ENCODE measurements around the gene ABCC4.

Gene ABCC4

DNA sequence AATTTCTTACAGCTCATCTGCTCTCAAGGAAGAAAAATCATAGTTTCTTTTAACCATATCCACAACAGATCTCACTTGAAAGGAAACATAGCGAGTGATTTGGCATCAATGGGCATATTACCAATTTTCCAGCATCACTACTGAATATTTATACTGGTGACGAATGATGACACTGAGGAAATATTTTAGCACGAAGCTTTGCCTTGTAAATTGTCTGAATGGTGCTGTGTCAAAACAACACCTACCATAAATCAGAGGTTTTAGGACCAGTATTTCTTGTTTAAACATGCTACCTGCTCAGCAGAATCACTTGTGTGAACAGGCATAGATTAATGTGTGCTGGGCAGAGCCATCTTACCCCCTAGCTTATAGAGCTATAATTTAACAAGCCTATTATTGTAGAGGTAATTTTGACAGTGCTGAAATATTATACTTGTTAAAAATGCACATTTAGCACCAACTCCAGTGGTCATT is 146.8 kb downstream of the ABCC4 start:
- DNase-seq: no peak

DNA sequence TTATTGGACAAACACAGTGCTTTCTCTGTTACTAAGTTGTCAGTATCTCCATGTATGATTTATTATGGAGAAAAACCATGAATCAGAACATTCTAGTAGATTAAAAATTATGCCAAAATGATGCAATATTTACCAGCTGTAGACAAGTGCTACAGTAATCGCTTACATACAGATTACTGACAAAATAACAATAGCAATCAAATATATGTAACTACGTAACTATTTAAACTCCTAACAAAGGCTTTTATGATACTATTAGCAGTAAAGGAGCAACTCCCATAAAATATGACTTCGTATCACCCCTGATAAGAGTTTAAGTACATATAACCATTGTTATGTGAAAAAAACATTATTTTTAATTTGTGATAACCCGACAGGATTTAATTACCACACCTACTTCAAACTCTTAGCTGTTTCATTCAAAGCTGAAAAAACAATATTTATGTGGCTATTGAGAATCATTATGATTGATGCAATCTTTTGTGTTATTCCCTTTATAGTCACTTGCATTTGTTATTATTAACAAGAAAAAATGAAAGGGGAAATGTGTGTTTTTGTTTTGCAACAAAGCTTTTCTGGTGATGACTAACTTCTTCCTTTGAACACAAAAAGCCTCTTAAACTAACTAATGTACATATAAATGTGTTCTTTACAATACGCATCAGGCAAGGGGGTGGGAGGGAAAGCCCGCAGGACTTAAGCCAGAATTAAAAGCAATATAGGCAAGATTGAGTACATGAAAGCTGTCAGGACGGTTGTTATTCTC is 147.4 kb downstream of the ABCC4 start:
- DNase-seq: no peak

DNA sequence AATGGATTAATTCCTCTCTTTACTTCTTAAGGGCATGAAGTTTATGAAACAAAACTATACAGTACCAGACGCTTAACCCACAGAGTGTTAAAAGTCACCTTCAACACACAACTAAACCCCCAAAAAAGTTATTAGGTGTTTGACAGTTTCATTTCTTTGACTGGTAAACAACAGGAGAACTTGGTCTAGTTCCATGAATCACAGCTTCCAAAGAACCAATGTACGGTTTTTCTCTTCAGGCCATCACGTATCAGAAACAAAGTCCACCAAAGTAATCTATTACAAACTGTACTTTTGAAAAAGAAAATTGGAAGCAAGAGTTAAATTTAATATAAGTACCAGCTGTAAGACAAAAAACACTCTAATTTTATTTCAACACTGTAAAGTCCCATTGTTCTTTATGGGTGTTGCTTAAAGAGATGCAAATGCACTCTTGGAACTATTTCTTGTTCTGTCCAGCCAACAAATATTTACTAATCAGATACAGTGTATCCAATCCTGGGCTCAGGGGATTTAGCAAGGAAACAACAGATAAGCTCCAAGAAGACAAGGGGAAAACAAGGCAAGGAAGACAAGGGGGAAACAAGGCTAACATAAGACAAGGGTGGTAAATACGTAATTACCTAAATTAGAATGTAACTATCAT is 149.2 kb downstream of the ABCC4 start:
- DNase-seq: no peak

GRCh38 chr13:95150555-95150954 is 150.7 kb downstream of the ABCC4 start:
- DNase-seq: no peak

DNA sequence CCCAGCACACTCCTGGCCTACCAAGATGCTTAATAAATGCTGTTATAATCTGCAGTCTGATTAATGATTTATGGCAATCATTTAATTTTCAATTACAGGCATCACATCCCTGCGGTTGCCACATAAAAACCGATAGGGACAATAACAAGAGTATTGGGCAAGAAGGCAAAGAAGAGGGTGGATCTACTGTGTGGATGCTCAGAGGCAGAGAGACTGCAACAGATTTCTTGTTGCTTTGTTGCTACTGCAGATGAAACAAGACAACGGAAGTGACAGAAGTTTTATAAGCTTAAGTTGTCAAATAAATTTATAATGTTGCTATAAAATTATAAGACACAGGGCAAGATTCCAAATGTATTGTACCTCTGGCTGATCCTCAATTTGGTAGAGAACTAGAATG is 154.8 kb downstream of the ABCC4 start:
- DNase-seq: no peak

DNA sequence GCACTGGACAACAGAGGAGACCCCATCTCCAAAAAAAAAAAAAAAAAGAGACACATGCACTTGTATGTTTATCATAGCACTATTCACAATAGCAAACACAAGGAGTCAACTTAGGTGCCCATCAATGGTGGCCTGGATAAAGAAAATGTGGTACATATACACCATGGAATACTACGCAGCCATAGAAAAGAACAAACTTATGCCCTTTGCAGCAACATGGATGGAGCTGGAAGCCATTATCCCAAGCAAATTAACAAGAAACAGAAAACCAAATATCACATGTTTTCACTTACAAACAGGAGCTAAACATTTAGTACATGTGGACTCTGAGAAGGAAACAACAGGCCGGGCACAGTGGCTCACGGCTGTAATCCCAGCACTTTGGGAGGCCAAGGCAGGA is 155.7 kb downstream of the ABCC4 start:
- no peak for DNase-seq

DNA sequence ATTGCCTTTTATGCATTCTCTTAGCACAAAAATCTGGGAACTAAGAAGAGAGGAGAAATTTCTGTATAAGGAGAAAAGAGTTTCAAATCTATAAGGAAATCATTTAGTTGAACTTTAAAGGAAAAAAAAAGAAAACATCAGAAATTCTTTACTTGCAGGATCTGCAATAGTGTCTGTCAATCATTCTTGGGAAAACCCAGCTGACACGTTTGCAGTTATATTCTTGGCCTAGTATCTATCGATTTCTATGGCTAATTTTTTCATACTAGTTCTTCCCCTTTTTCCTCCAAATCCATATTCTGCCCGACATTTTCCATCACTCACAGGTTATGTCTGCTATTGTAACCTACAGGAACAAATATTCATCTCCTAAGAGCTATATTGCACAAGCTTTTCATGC is 160.7 kb downstream of the ABCC4 start:
- DNase-seq: no peak

GRCh38 chr13:95138876-95139585 is 162.2 kb downstream of the ABCC4 start:
- DNase-seq: no peak

GRCh38 chr13:95137096-95137495 is 164.2 kb downstream of the ABCC4 start:
- no peak for DNase-seq

- no peak for DNase-seq
Observed at GRCh38 chr13:95136638-95137037, 164.6 kb downstream of the ABCC4 start.

DNA sequence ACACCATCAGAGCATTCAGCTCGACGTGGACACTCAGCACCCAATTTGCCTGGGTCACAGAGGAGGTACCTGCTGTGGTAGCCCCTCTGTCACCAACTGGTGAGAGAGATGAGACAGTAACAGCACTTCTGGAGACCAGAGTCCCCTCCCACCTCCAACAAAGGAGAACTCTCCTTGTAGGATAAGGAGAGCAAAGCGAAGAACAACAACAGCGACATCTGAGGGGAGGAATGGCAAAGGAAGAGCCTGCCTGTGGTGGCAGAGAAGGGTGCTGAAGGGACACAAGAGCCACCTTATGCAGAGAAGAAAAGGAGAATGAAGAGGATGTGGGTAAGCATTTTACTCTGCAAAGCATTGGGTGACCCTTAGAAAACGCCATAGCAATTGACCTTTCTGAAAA is 167.8 kb downstream of the ABCC4 start:
- no peak for DNase-seq

GRCh38 chr13:95129004-95129403 is 172.2 kb downstream of the ABCC4 start:
- no peak for DNase-seq

- DNase-seq: no peak
Observed at GRCh38 chr13:95128045-95128643, 173.1 kb downstream of the ABCC4 start.

- DNase-seq: no peak
Observed at GRCh38 chr13:95124959-95125358, 176.3 kb downstream of the ABCC4 start.

- DNase-seq: no peak
Observed at GRCh38 chr13:95123726-95124125, 177.5 kb downstream of the ABCC4 start.

GRCh38 chr13:95122063-95122462 is 179.2 kb downstream of the ABCC4 start:
- no peak for DNase-seq

DNA sequence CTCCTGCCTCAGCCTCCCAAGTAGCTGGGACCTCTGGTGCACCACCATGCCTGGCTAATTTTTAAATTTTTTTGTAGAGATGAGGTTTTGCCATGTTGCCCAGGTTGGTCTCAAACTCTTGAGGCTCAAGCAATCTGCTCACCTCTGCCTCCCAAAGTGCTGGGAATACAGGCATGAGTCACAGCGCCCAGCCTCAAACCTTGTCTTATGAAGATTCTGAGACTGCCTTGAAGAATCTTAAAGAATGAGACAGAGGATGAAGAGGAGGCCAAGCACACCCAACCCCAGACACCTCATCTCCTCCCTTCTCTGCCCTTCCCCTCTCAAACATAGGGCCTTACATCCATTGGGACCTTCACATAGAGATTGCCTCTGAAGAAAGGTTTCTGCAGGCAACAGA is 179.7 kb downstream of the ABCC4 start:
- DNase-seq: no peak

- DNase-seq: no peak
Observed at GRCh38 chr13:95120650-95121049, 180.6 kb downstream of the ABCC4 start.

DNA sequence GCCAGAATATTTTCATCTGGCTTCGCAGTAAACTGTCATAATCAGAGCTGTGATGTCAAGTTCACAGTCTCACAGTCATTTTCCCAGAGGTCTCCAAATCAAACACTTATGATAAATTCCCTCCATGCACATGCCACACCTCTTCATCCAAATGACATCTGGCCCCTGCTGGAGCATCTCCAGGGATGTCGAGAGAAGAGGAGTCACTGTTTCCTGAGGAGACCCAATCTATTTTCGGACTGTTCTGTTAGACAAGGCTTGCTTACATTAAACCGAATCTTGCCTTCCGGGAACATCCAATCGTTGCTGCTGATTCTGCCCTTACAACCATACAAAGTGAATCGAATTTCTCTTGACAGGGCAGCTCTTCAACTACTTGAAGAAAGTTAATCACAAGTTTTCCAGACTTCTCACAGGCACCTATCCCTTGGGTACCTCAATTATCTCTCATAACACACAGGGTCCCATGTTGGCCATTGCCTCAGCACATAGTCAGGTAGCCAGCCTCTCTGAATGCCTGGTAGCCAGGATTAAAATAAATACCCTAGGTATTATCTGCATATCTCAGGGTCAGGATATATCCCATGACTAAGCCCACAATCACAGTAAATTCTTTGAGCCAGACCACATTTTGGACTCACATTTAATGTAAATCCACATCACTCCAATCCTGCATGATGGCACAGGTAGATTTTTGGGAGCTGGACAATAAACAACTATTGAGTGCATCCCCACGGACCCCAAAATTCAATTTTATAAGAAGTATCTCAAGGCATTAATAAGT is 182.5 kb downstream of the ABCC4 start:
- DNase-seq: no peak

DNA sequence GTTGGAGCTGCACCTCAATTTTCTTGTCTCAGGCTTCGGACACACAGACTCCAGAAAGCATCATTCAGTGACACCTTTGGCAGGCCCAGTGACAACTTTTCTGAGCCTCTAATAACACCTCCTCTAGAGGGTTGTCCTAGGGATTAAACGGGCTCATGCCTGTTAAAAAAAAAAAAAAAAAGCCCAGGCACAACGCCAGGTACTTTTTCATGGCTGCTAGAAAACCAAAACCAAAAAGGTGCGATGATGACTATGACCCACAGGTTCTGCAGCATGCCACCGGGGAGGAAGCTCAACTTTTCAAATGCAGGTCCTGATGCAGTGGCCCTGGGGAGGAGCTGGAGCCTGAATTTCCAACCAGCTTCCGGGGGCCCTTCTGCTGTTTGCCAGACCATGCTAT is 184.2 kb downstream of the ABCC4 start:
- no peak for DNase-seq

DNA sequence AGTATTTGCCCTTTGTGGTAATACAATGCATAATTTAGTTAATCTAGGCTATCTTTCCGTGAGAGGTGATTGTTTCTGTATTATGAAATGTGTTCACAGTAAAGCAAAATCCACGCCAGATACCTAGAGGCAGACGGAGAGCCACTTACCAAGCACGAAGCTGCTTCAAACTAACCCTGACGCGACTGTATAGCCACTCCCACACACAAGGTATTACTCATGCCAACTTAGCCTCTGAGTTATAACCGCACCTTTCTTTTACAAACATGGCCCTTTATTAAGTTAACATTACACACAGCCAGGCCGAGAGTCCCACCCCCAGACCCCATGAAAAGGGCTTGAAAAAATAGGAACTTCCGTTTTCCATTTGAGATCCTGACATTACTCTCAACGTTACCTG is 185.7 kb downstream of the ABCC4 start:
- DNase-seq: no peak

GRCh38 chr13:95113601-95114000 is 187.7 kb downstream of the ABCC4 start:
- DNase-seq: no peak

- DNase-seq: no peak
Observed at GRCh38 chr13:95112883-95113282, 188.4 kb downstream of the ABCC4 start.
